GM19452 (cell line): Measurements from ENCODE around the gene FAM78A.

Experiments
- ATAC-seq: cut with Tn5 transposase; IDR thresholded peaks from one replicate; pipeline ENCODE4 v1.9.1; 2021; ENCODE audit not compliant: unreplicated experiment

Gene FAM78A

GRCh38 chr9:131303381-131304321, 27.3 kb upstream of the FAM78A start:
- ATAC-seq, result no peak

GRCh38 chr9:131302244-131303075, 26.1 kb upstream of the FAM78A start:
- no peak for ATAC-seq

GRCh38 chr9:131300444-131300843, 24.1 kb upstream of the FAM78A start:
- no peak for ATAC-seq

- ATAC-seq, result no peak
Observed at GRCh38 chr9:131299961-131300347, 23.6 kb upstream of the FAM78A start.

- no peak for ATAC-seq
Observed at GRCh38 chr9:131299346-131299960, 23.1 kb upstream of the FAM78A start.

GRCh38 chr9:131298816-131299215, 22.5 kb upstream of the FAM78A start:
- no peak for ATAC-seq

- no peak for ATAC-seq
Observed at GRCh38 chr9:131298341-131298740, 22.0 kb upstream of the FAM78A start.

- ATAC-seq, result no peak
Observed at GRCh38 chr9:131297903-131298302, 21.6 kb upstream of the FAM78A start.

- ATAC-seq, result no peak
Observed at GRCh38 chr9:131296906-131297500, 20.7 kb upstream of the FAM78A start.

GRCh38 chr9:131296460-131296859, 20.1 kb upstream of the FAM78A start:
- no peak for ATAC-seq

GRCh38 chr9:131292937-131293336, 16.6 kb upstream of the FAM78A start:
- no peak for ATAC-seq

GRCh38 chr9:131291795-131292315, 15.5 kb upstream of the FAM78A start:
- ATAC-seq, result no peak

GRCh38 chr9:131290767-131291370, 14.6 kb upstream of the FAM78A start:
- no peak for ATAC-seq

GRCh38 chr9:131290036-131290766, 13.9 kb upstream of the FAM78A start:
- no peak for ATAC-seq

- ATAC-seq, result no peak
Observed at GRCh38 chr9:131289301-131290035, 13.2 kb upstream of the FAM78A start, which contains the start of gene PLPP7. Gene PLPP7 (plus strand): TSS chr9:131289723. CDS start chr9:131289998, 275 bp downstream.

GRCh38 chr9:131288217-131288616, 11.9 kb upstream of the FAM78A start:
- ATAC-seq, result no peak

- ATAC-seq, result no peak
Observed at GRCh38 chr9:131287359-131287758, 11.0 kb upstream of the FAM78A start.

GRCh38 chr9:131284856-131285255, 8.5 kb upstream of the FAM78A start:
- ATAC-seq, result no peak
